Measurements from ENCODE around the gene SETBP1. TPM values are rescaled to one million over a fixed set of nuclear protein-coding genes. Genes with fewer than 3 reads are reported as not detected.

SETBP1 gene
- total RNA-seq, 1 donor from 2014 or later: 83.3 TPM

DNA sequence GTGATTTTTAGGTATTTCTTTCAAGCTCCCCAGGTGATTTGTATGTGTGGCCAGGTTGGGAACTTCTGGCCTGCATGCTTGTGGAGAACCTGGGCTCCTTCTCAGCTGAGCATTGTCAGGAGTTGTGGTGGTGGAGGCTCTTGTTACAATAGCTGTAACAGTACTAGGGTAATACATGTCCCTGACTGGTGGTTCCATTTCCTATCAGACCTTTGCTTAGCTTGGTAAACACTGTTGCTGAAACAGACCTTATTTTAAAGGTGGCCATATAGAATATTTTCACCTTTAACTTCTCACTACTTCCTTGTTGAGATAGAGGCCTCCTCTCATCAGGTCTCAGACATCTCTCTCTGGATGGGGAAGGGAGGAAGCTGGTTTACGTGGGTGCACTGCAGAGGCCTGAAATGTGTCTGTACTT lies 79.2 kb downstream of the SETBP1 start:
- Mint-ChIP-seq H3K9me3 (ENCODE audit: unreplicated experiment) (peaks cover 3% of the 10 kb centered on the region), H3K27me3 (ENCODE audit: unreplicated experiment) (no peaks in the 10 kb centered on the region), H3K4me3 (ENCODE audit: unreplicated experiment) (no peak overlapping the region), H3K36me3 (ENCODE audit: unreplicated experiment) (peaks cover 4% of the 10 kb centered on the region), H3K27ac (ENCODE audit: unreplicated experiment) (no peak overlapping the region), H3K4me1 (ENCODE audit: low read depth, unreplicated experiment) (peaks cover 23% of the 10 kb centered on the region)
- TF ChIP-seq CTCF (IDR thresholded peaks at IDR 0.05; ENCODE audit: partially characterized antibody, unreplicated experiment): no peak
- DNase-seq: no peak

GRCh38 chr18:44761812-44762211 lies 81.1 kb downstream of the SETBP1 start:
- H3K4me3 Mint-ChIP-seq (ENCODE audit: unreplicated experiment): no peak overlapping the region
- H3K27ac Mint-ChIP-seq (ENCODE audit: unreplicated experiment): no peak overlapping the region

DNA sequence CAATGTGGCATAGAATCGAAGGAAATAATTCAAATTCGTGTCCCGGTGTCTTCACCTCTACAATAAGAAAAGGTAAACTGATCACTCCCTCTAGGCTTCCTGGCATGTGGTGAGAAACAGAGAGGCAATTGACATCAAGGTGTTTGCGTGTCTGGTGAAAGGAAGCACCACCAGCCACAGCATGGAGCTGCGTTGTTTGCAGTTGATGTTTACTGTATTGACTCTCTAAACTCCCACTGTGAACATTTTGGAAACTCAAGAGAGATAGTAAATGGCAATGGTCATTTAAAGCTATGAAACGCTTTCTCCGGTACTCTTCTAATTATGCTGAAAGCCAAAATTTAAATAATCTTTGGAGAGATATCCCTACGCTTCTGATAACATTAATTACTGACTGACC lies 82.6 kb downstream of the SETBP1 start:
- peaks cover 3% of the 10 kb centered on the region for H3K27me3 Mint-ChIP-seq (ENCODE audit: unreplicated experiment)
- H3K9me3 Mint-ChIP-seq (ENCODE audit: unreplicated experiment): peaks cover 2% of the 10 kb centered on the region
- no peak for DNase-seq
- no peak overlapping the region for H3K27ac Mint-ChIP-seq (ENCODE audit: unreplicated experiment)
- no peak overlapping the region for H3K4me3 Mint-ChIP-seq (ENCODE audit: unreplicated experiment)
- H3K36me3 Mint-ChIP-seq (ENCODE audit: unreplicated experiment): peaks cover 4% of the 10 kb centered on the region
- no peak for TF ChIP-seq CTCF (IDR thresholded peaks at IDR 0.05; ENCODE audit: partially characterized antibody, unreplicated experiment)
- H3K4me1 Mint-ChIP-seq (ENCODE audit: low read depth, unreplicated experiment): peaks cover 15% of the 10 kb centered on the region

More at GRCh38 chr18:44761812-44762211, 81.1 kb downstream of the SETBP1 start:
- TF ChIP-seq CTCF (IDR thresholded peaks at IDR 0.05; ENCODE audit: partially characterized antibody, unreplicated experiment): no peak
- H3K27me3 Mint-ChIP-seq (ENCODE audit: unreplicated experiment): peaks cover 3% of the 10 kb centered on the region
- peaks cover 4% of the 10 kb centered on the region for H3K36me3 Mint-ChIP-seq (ENCODE audit: unreplicated experiment)
- DNase-seq: no peak
- H3K4me1 Mint-ChIP-seq (ENCODE audit: low read depth, unreplicated experiment): peaks cover 18% of the 10 kb centered on the region
- H3K9me3 Mint-ChIP-seq (ENCODE audit: unreplicated experiment): peaks cover 2% of the 10 kb centered on the region

- peaks cover 3% of the 10 kb centered on the region for H3K27me3 Mint-ChIP-seq (ENCODE audit: unreplicated experiment)
- no peaks in the 10 kb centered on the region for H3K36me3 Mint-ChIP-seq (ENCODE audit: unreplicated experiment)
- no peak for DNase-seq
- no peak for TF ChIP-seq CTCF (IDR thresholded peaks at IDR 0.05; ENCODE audit: partially characterized antibody, unreplicated experiment)
- peaks cover 2% of the 10 kb centered on the region for H3K9me3 Mint-ChIP-seq (ENCODE audit: unreplicated experiment)
- H3K4me3 Mint-ChIP-seq (ENCODE audit: unreplicated experiment): no peak overlapping the region
- peaks cover 12% of the 10 kb centered on the region for H3K4me1 Mint-ChIP-seq (ENCODE audit: low read depth, unreplicated experiment)
- H3K27ac Mint-ChIP-seq (ENCODE audit: unreplicated experiment): no peak overlapping the region
Observed at GRCh38 chr18:44764863-44765262, 84.2 kb downstream of the SETBP1 start.

DNA sequence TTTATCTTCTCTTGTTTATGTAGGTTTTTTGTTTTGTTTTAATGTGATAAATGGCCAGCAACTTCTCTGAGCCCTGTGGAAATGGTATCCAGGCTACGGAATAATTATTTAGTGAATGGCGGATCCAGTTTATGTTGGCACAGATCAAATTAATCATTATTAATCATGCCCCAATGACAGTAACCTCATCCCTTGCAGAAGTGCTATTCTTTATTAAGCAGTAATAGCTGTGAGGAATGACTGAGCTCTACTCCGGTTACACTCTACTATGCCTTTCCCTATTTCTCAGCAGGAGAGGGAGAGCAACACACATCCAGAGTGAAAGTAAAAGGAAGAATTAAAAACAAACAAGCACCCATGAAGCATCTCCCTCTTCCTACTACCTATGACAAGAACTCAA lies 84.8 kb downstream of the SETBP1 start:
- Mint-ChIP-seq H3K27me3 (ENCODE audit: unreplicated experiment) (peaks cover 3% of the 10 kb centered on the region), H3K27ac (ENCODE audit: unreplicated experiment) (no peak overlapping the region), H3K4me3 (ENCODE audit: unreplicated experiment) (no peak overlapping the region), H3K4me1 (ENCODE audit: low read depth, unreplicated experiment) (peaks cover 16% of the 10 kb centered on the region), H3K36me3 (ENCODE audit: unreplicated experiment) (no peaks in the 10 kb centered on the region), H3K9me3 (ENCODE audit: unreplicated experiment) (peaks cover 2% of the 10 kb centered on the region)
- no peak for TF ChIP-seq CTCF (IDR thresholded peaks at IDR 0.05; ENCODE audit: partially characterized antibody, unreplicated experiment)
- DNase-seq: no peak

Data from glutamatergic neuron (in vitro differentiated cells).